ENCODE results near the gene CCDC158. TPM values are rescaled to one million over a fixed set of nuclear protein-coding genes. Genes with fewer than 3 reads are reported as not detected.

Gene CCDC158
- polyA plus RNA-seq, 1 of the 3 experiments (the other 2 are of a cell fraction) = not detected

DNA sequence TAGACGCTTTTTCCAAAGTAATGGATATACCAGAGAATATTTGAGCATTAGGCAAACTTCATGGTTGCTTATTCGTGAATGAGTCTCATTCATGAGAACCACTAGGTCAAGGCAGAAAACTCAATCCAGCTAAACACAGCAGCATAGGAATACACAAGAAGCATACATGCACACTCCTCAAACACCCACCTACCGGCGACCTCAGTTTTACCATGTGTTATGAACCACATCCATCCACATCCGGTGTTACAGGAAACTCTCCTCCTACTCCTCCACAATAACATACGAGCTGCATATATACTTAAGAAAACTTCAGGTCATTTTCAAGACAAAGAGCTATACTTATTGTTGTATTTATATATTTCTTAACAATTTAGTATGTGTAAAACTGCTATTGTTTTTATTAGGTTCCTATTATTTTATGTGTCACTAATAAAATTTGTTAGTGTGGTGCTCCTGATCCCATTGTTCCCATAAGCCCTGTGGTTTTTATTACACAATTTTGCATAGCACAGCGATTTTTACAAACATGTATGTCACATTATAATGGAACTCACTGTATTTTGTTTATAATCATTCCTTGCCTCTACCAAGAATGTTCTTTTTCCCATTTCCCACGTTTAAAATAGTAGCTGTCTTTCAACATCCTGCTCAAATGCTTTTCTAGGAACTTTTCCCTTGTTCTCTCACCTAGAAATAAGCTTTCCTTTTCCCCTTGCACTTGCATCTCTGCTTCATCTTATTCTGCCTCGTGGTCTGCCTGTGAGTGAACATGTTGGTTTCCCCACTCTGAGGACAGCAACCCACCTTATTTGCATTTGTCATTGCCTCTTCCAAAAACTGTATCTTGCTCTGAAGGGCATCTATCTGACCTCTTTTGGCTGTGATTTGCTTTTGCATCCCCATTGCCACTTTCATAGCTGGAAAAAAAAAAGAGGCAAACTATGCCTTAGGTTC is 66.1 kb downstream of the CCDC158 start:
- POLR2A ChIA-PET = no interaction called here
- H3K4me3 ChIP-seq (ENCODE audit: low read depth in 2 of 2, low read length in 1 of 2) = no peak overlapping the region
- CTCF ChIA-PET = interaction anchor here (0.6 to 1.4 kb wide), 5 partner anchors 8 to 150 kb away, joined by 3 to 4 read pairs (median 3); no protein-coding TSS in a partner anchor
- H3K36me3 ChIP-seq (replicated peaks in 1 of 2; ENCODE audit: control insufficient read depth in 1 of 2, insufficient read depth in 2 of 2, low read length in 1 of 2) = no peaks in the 10 kb centered on the region
- H3F3A ChIP-seq (replicated peaks; ENCODE audit: insufficient read depth) = no peaks in the 10 kb centered on the region
- H2AFZ ChIP-seq (ENCODE audit: low read depth) = no peak overlapping the region
- no peaks in the 10 kb centered on the region for H4K20me1 ChIP-seq (ENCODE audit: insufficient read depth)
- no peaks in the 10 kb centered on the region for H3K79me2 ChIP-seq (ENCODE audit: insufficient read depth)
- H3K4me2 ChIP-seq = no peak overlapping the region
- DNase-seq = no peak
- no peaks in the 10 kb centered on the region for H3K4me1 ChIP-seq (ENCODE audit: control insufficient read depth in 1 of 2, insufficient read depth in 2 of 2, low read depth in 1 of 2, low read length in 1 of 2)
- no peak overlapping the region for H3K9ac ChIP-seq
- no peaks in the 10 kb centered on the region for H3K27me3 ChIP-seq (ENCODE audit: insufficient read depth)
- no peak for TF ChIP-seq GABPA (IDR thresholded peaks at IDR 0.05; ENCODE audit: low read depth)
- H3K9me2 ChIP-seq = no peaks in the 10 kb centered on the region
- H3K9me3 ChIP-seq = no peaks in the 10 kb centered on the region
- H3K27ac ChIP-seq (ENCODE audit: low read depth in 2 of 2, low read length in 1 of 2) = no peak overlapping the region
- 50% methylated on average over 9 of the region's 9 CpGs for WGBS (ENCODE audit: low lambda C conversion rate)

DNA sequence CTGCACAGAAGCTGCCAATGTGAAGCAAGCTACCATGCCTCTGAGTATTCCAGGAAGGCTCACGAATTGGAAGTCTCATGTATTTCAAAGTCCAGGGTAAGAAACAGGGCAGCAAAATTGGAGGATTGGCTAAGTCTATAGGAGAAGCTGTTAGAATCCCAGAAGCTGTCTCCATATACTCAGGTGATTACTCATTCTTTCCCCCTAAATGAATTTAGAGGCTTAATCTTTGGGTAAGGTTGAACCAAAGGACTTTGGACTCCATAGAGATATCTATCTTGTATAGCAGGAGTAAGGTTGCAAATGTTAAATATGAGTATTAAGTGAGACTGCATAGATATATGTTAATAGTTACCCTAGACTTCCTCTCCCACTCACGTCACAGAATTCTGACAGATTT is 78.1 kb downstream of the CCDC158 start:
- WGBS (ENCODE audit: low lambda C conversion rate) = 65% methylated on average over 2 of the region's 2 CpGs

More for the DNA sequence above, 78.1 kb downstream of the CCDC158 start:
- H3K9ac ChIP-seq = no peak overlapping the region
- H2AFZ ChIP-seq (ENCODE audit: low read depth) = no peak overlapping the region
- no peaks in the 10 kb centered on the region for H3K9me3 ChIP-seq
- H3K79me2 ChIP-seq (ENCODE audit: insufficient read depth) = no peaks in the 10 kb centered on the region
- H4K20me1 ChIP-seq (ENCODE audit: insufficient read depth) = no peaks in the 10 kb centered on the region
- no peak overlapping the region for H3K4me2 ChIP-seq
- H3K36me3 ChIP-seq (replicated peaks in 1 of 2; ENCODE audit: control insufficient read depth in 1 of 2, insufficient read depth in 2 of 2, low read length in 1 of 2) = no peaks in the 10 kb centered on the region
- CTCF ChIA-PET = interaction anchor here (1.0 to 2.3 kb wide), 4 partner anchors 11 to 347 kb away, joined by 3 to 7 read pairs (median 4); no protein-coding TSS in a partner anchor
- H3K27me3 ChIP-seq (ENCODE audit: insufficient read depth) = no peaks in the 10 kb centered on the region
- no peak for DNase-seq
- no peak overlapping the region for H3K27ac ChIP-seq (ENCODE audit: low read depth in 2 of 2, low read length in 1 of 2)
- H3K4me3 ChIP-seq (ENCODE audit: low read depth in 2 of 2, low read length in 1 of 2) = no peak overlapping the region
- POLR2A ChIA-PET = no interaction called here
- H3K4me1 ChIP-seq (ENCODE audit: control insufficient read depth in 1 of 2, insufficient read depth in 2 of 2, low read depth in 1 of 2, low read length in 1 of 2) = no peaks in the 10 kb centered on the region; a peak in 1 of 4 replicates
- peaks cover 11% of the 10 kb centered on the region for H3F3A ChIP-seq (replicated peaks; ENCODE audit: insufficient read depth)
- H3K9me2 ChIP-seq = no peaks in the 10 kb centered on the region
- TF ChIP-seq EZH2phosphoT487 (IDR thresholded peaks at IDR 0.05; ENCODE audit: borderline replicate concordance, low read depth) (no peak), ELF1 (IDR thresholded peaks at IDR 0.05) (no peak), GATA2 (CRISPR knock-in tag; IDR thresholded peaks at IDR 0.05) (no peak), FOXJ3 (CRISPR knock-in tag; IDR thresholded peaks at IDR 0.05) (no peak), NFIC (IDR thresholded peaks at IDR 0.05; ENCODE audit: borderline replicate concordance) (no peak)
- TF ChIP-seq, protein P1, sequence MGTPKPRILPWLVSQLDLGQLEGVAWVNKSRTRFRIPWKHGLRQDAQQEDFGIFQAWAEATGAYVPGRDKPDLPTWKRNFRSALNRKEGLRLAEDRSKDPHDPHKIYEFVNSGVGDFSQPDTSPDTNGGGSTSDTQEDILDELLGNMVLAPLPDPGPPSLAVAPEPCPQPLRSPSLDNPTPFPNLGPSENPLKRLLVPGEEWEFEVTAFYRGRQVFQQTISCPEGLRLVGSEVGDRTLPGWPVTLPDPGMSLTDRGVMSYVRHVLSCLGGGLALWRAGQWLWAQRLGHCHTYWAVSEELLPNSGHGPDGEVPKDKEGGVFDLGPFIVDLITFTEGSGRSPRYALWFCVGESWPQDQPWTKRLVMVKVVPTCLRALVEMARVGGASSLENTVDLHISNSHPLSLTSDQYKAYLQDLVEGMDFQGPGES (IDR thresholded peaks at IDR 0.05; ENCODE audit: low read depth, low read length) = no peak
- TF ChIP-seq, protein P2, sequence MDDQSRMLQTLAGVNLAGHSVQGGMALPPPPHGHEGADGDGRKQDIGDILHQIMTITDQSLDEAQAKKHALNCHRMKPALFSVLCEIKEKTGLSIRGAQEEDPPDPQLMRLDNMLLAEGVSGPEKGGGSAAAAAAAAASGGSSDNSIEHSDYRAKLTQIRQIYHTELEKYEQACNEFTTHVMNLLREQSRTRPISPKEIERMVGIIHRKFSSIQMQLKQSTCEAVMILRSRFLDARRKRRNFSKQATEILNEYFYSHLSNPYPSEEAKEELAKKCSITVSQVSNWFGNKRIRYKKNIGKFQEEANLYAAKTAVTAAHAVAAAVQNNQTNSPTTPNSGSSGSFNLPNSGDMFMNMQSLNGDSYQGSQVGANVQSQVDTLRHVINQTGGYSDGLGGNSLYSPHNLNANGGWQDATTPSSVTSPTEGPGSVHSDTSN (IDR thresholded peaks at IDR 0.05) = no peak
